ENCODE measurements around the gene B4GALT5. TPM values are rescaled to one million over a fixed set of nuclear protein-coding genes. Genes with fewer than 3 reads are reported as not detected.
A peak's percentile ranks its signal among the peaks of the same experiment; 100 is the strongest.

Gene B4GALT5
- 16.3 TPM for polyA plus RNA-seq (2012; ENCODE audit: insufficient read length, low read depth)

- TF ChIP-seq TAF1 (IDR thresholded peaks at IDR 0.05; ENCODE audit: borderline replicate concordance, insufficient read depth, low read length), result peak; percentile 55; the same call in 1 of the 2 replicates
- TF ChIP-seq SIN3A (IDR thresholded peaks at IDR 0.05; ENCODE audit: borderline replicate concordance, insufficient read depth, low read length), result no peak
- no peak for TF ChIP-seq REST (IDR thresholded peaks at IDR 0.05; ENCODE audit: insufficient read depth in 1 of 2, low read depth in 2 of 2, low read length in 2 of 2)
- peak; percentile 79 for TF ChIP-seq FOXP2 (optimal IDR thresholded peaks at IDR 0.05; ENCODE audit: borderline replicate concordance, extremely low read depth, extremely low read length, insufficient read depth)
- no peak; the same call in 1 of the 2 replicates for TF ChIP-seq POLR2AphosphoS5 (IDR thresholded peaks at IDR 0.05; ENCODE audit: low read depth, low read length)
Observed at GRCh38 chr20:49713753-49714712, at the start of gene B4GALT5. B4GALT5 (minus strand) TSS chr20:49713878; CDS start chr20:49713690, 188 bp downstream.

- TF ChIP-seq FOXP2 (optimal IDR thresholded peaks at IDR 0.05; ENCODE audit: borderline replicate concordance, extremely low read depth, extremely low read length, insufficient read depth), result no peak
- no peak for TF ChIP-seq REST (IDR thresholded peaks at IDR 0.05; ENCODE audit: insufficient read depth in 1 of 2, low read depth in 2 of 2, low read length in 2 of 2)
- TF ChIP-seq TAF1 (IDR thresholded peaks at IDR 0.05; ENCODE audit: borderline replicate concordance, insufficient read depth, low read length), result no peak
- no peak for TF ChIP-seq POLR2AphosphoS5 (IDR thresholded peaks at IDR 0.05; ENCODE audit: low read depth, low read length)
Observed at GRCh38 chr20:49762940-49763766, 49.5 kb upstream of the B4GALT5 start.

GRCh38 chr20:49759266-49759950 is 45.7 kb upstream of the B4GALT5 start:
- no peak for TF ChIP-seq TAF1 (IDR thresholded peaks at IDR 0.05; ENCODE audit: borderline replicate concordance, insufficient read depth, low read length)
- no peak for TF ChIP-seq SIN3A (IDR thresholded peaks at IDR 0.05; ENCODE audit: borderline replicate concordance, insufficient read depth, low read length)
- no peak for TF ChIP-seq POLR2AphosphoS5 (IDR thresholded peaks at IDR 0.05; ENCODE audit: low read depth, low read length)
- TF ChIP-seq FOXP2 (optimal IDR thresholded peaks at IDR 0.05; ENCODE audit: borderline replicate concordance, extremely low read depth, extremely low read length, insufficient read depth), result no peak
- TF ChIP-seq REST (IDR thresholded peaks at IDR 0.05; ENCODE audit: insufficient read depth in 1 of 2, low read depth in 2 of 2, low read length in 2 of 2), result no peak

- TF ChIP-seq TAF1 (IDR thresholded peaks at IDR 0.05; ENCODE audit: borderline replicate concordance, insufficient read depth, low read length), result no peak
- no peak for TF ChIP-seq FOXP2 (optimal IDR thresholded peaks at IDR 0.05; ENCODE audit: borderline replicate concordance, extremely low read depth, extremely low read length, insufficient read depth)
- TF ChIP-seq POLR2AphosphoS5 (IDR thresholded peaks at IDR 0.05; ENCODE audit: low read depth, low read length), result no peak
Observed at GRCh38 chr20:49758781-49759180, 45.1 kb upstream of the B4GALT5 start.

- no peak for TF ChIP-seq POLR2AphosphoS5 (IDR thresholded peaks at IDR 0.05; ENCODE audit: low read depth, low read length)
- TF ChIP-seq REST (IDR thresholded peaks at IDR 0.05; ENCODE audit: insufficient read depth in 1 of 2, low read depth in 2 of 2, low read length in 2 of 2), result no peak
- TF ChIP-seq TAF1 (IDR thresholded peaks at IDR 0.05; ENCODE audit: borderline replicate concordance, insufficient read depth, low read length), result no peak
Observed at GRCh38 chr20:49757597-49757996, 43.9 kb upstream of the B4GALT5 start.

Data from PFSK-1 (cell line).